Loucy (cell line): ENCODE results near the gene C2CD4D.

ENCODE experiments used
- CTCF ChIP-seq: fragments of 200-600 bp; sonication (generic); conservative IDR thresholded peaks from 2 replicates; pipeline ENCODE4 v1.5.1; 2014; ENCODE audit warnings: mild to moderate bottlenecking, antibody characterized with exemption, low read length
- EZH2phosphoT487 ChIP-seq: fragments of 200-600 bp; IDR thresholded peaks from 2 replicates; pipeline ENCODE4 v1.6.1; 2018; ENCODE audit warnings: antibody characterized with exemption, mild to moderate bottlenecking, moderate library complexity, borderline replicate concordance

GRCh38 chr1:151854658-151855057 is 15.0 kb upstream of the C2CD4D start:
- TF ChIP-seq CTCF (no peak), EZH2phosphoT487 (no peak)
